ENCODE data around the gene BAK1. TPM values are rescaled to one million over a fixed set of nuclear protein-coding genes. Genes with fewer than 3 reads are reported as not detected.
"Not testable (repeated sequence)": the region's sequence is repeated elsewhere in the genome, so short reads cannot be mapped to it uniquely, and the experiment has no call there.

BAK1 gene
- total RNA-seq, 1 experiment from 2014 or later: 45.8 TPM

GRCh38 chr6:33549896-33550295 lies 30.2 kb downstream of the BAK1 start:
- Mint-ChIP-seq H3K27ac (ENCODE audit: low read depth, unreplicated experiment) (no peak overlapping the region), H3K4me1 (ENCODE audit: insufficient read depth, unreplicated experiment) (peaks cover 6% of the 10 kb centered on the region), H3K36me3 (ENCODE audit: insufficient read depth, unreplicated experiment) (no peaks in the 10 kb centered on the region), H3K9me3 (ENCODE audit: unreplicated experiment) (no peaks in the 10 kb centered on the region), H3K27me3 (ENCODE audit: insufficient read depth, unreplicated experiment) (no peaks in the 10 kb centered on the region), H3K4me3 (ENCODE audit: unreplicated experiment) (no peak overlapping the region)
- CTCF ChIA-PET: interaction anchor here (0.6 kb wide), 1 partner anchor 152 kb away, joined by 3 read pairs; no protein-coding TSS in a partner anchor
- no peak for TF ChIP-seq CTCF (IDR thresholded peaks at IDR 0.05; ENCODE audit: unreplicated experiment)
- BruUV-seq (replicated peaks): no TSS peak
- no peak for DNase-seq (ENCODE audit: unreplicated experiment)
- POLR2A ChIA-PET: interaction anchor here (0.6 kb wide), 1 partner anchor 161 kb away, joined by 3 read pairs; the partner anchor contains the start of gene UQCC2
- intact Hi-C loops (cut with micrococcal nuclease): no loop called here

GRCh38 chr6:33549196-33549595 lies 30.9 kb downstream of the BAK1 start:
- peak; percentile 35 for DNase-seq (ENCODE audit: unreplicated experiment)
- ChIA-PET POLR2A (interaction anchor here (0.6 to 1.2 kb wide), 3 partner anchors 9 to 162 kb away, joined by 3 read pairs; partner anchors contain the start of gene UQCC2), CTCF (no interaction called here)
- Mint-ChIP-seq H3K27me3 (ENCODE audit: insufficient read depth, unreplicated experiment) (no peaks in the 10 kb centered on the region), H3K4me1 (ENCODE audit: insufficient read depth, unreplicated experiment) (peaks cover 6% of the 10 kb centered on the region), H3K36me3 (ENCODE audit: insufficient read depth, unreplicated experiment) (no peaks in the 10 kb centered on the region), H3K27ac (ENCODE audit: low read depth, unreplicated experiment) (no peak overlapping the region), H3K9me3 (ENCODE audit: unreplicated experiment) (no peaks in the 10 kb centered on the region), H3K4me3 (ENCODE audit: unreplicated experiment) (no peak overlapping the region)
- intact Hi-C loops (cut with micrococcal nuclease): no loop called here
- no TSS peak for BruUV-seq (replicated peaks)
- no peak for TF ChIP-seq CTCF (IDR thresholded peaks at IDR 0.05; ENCODE audit: unreplicated experiment)

- intact Hi-C loops (cut with micrococcal nuclease): no loop called here
- ChIA-PET CTCF (no interaction called here), POLR2A (interaction anchor here (0.6 to 1.3 kb wide), 2 partner anchors 12 to 230 kb away, joined by 3 read pairs; partner anchors contain the start of gene ZBTB22)
- H3K9me3 Mint-ChIP-seq (ENCODE audit: unreplicated experiment): no peaks in the 10 kb centered on the region
- no TSS peak for BruUV-seq (replicated peaks)
- TF ChIP-seq CTCF (IDR thresholded peaks at IDR 0.05; ENCODE audit: unreplicated experiment): no peak
- H3K27ac Mint-ChIP-seq (ENCODE audit: low read depth, unreplicated experiment): no peak overlapping the region
- H3K4me3 Mint-ChIP-seq (ENCODE audit: unreplicated experiment): no peak overlapping the region
- H3K27me3 Mint-ChIP-seq (ENCODE audit: insufficient read depth, unreplicated experiment): no peaks in the 10 kb centered on the region
- peaks cover 6% of the 10 kb centered on the region for H3K4me1 Mint-ChIP-seq (ENCODE audit: insufficient read depth, unreplicated experiment)
- H3K36me3 Mint-ChIP-seq (ENCODE audit: insufficient read depth, unreplicated experiment): no peaks in the 10 kb centered on the region
- no peak for DNase-seq (ENCODE audit: unreplicated experiment)
These were observed 32.6 kb downstream of the BAK1 start for GRCh38 chr6:33547499-33547898.

- Mint-ChIP-seq H3K27ac (ENCODE audit: low read depth, unreplicated experiment) (no peak overlapping the region), H3K9me3 (ENCODE audit: unreplicated experiment) (no peaks in the 10 kb centered on the region), H3K27me3 (ENCODE audit: insufficient read depth, unreplicated experiment) (no peaks in the 10 kb centered on the region), H3K4me3 (ENCODE audit: unreplicated experiment) (no peak overlapping the region), H3K4me1 (ENCODE audit: insufficient read depth, unreplicated experiment) (peaks cover 6% of the 10 kb centered on the region), H3K36me3 (ENCODE audit: insufficient read depth, unreplicated experiment) (no peaks in the 10 kb centered on the region)
- intact Hi-C loops (cut with micrococcal nuclease): no loop called here
- DNase-seq (ENCODE audit: unreplicated experiment): no peak
- CTCF ChIA-PET: no interaction called here
- POLR2A ChIA-PET: interaction anchor here (1.3 kb wide), 1 partner anchor 11 kb away, joined by 3 read pairs; no protein-coding TSS in a partner anchor
- no TSS peak for BruUV-seq (replicated peaks)
- no peak for TF ChIP-seq CTCF (IDR thresholded peaks at IDR 0.05; ENCODE audit: unreplicated experiment)
These were observed 33.3 kb downstream of the BAK1 start for GRCh38 chr6:33546766-33547165.

- CTCF ChIA-PET; BruUV-seq (replicated peaks); H3K27ac Mint-ChIP-seq (ENCODE audit: low read depth, unreplicated experiment); H3K4me3 Mint-ChIP-seq (ENCODE audit: unreplicated experiment); POLR2A ChIA-PET; H3K36me3 Mint-ChIP-seq (ENCODE audit: insufficient read depth, unreplicated experiment); DNase-seq (ENCODE audit: unreplicated experiment); H3K27me3 Mint-ChIP-seq (ENCODE audit: insufficient read depth, unreplicated experiment); H3K9me3 Mint-ChIP-seq (ENCODE audit: unreplicated experiment); intact Hi-C loops (cut with micrococcal nuclease); H3K4me1 Mint-ChIP-seq (ENCODE audit: insufficient read depth, unreplicated experiment): not testable (repeated sequence)
These were observed 34.8 kb downstream of the BAK1 start for GRCh38 chr6:33545292-33545691.
